HG03520 (cell line): Measurements from ENCODE around the gene MAN1C1.

Source experiments
- ATAC-seq: cut with Tn5 transposase; IDR thresholded peaks from one replicate; pipeline ENCODE4 v1.9.1; 2021; ENCODE audit warnings: mild to moderate bottlenecking, moderate library complexity; ENCODE audit not compliant: unreplicated experiment

The MAN1C1 gene

GRCh38 chr1:25750923-25751605 lies 134.5 kb downstream of the MAN1C1 start:
- ATAC-seq: no peak

DNA sequence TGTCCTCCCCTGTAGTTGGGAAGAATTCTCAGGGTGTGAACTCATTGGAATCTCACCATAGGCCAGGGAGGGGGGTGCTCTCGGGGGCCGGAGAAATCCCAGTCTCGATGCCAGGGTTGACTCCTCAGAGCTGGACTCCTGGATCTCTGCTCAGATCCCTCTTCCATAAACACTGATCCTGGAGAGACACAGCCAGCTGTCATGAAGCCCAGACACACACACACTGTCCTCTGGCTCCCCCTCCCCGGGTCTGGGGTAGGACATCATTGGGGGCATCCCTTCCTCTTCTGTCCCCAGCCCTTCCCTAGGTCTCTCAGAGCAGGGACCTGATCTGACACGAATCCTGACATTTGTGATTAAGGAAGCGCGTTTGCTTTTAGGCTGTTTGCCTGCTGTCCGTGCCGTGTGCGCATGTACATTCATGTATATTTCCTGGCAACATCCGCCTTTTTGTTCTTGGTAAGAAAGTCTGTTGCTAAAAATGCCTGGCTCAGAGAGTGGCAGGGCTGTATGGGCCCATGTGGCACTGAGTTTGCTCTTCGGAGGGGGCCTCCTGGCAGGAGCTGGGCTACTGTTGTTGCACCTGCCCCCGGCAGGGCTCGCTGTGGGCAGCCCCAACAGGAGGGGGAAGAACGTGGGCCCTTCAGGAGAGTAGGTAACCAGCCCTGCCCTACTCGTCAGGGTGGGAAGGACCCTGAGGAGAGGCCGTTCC lies 138.0 kb downstream of the MAN1C1 start:
- no peak for ATAC-seq

DNA sequence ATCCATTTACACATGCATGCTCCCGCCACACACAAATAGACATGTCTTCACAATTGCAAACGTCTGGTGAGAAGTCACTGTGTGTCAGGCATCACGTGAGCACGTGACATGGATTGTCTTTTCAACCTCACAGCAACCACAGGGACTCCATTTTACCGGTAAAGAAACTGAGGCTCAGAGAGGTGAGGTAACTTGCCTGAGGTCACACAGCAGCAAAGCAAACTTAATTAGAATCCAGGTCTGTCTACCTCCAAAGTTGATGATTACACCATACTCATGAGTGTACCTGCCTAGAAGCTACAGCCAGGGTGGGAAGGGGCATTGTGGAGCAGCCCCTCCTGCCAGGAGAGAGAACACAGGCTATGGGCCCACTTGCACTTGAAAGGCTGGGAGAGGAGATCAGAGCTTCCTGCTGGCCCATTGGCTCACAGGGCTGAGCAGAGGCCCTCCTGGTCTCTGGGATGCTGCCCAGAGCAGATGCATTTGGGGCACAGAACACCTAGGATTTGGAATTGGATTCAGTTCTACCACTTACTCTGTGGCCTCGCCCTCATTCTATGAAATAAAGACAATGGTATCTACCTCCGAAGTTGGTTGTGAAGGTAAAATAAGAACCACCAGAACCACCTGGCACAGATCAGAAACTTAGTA lies 139.0 kb downstream of the MAN1C1 start:
- no peak for ATAC-seq

GRCh38 chr1:25756215-25756614 lies 139.6 kb downstream of the MAN1C1 start:
- ATAC-seq: no peak

DNA sequence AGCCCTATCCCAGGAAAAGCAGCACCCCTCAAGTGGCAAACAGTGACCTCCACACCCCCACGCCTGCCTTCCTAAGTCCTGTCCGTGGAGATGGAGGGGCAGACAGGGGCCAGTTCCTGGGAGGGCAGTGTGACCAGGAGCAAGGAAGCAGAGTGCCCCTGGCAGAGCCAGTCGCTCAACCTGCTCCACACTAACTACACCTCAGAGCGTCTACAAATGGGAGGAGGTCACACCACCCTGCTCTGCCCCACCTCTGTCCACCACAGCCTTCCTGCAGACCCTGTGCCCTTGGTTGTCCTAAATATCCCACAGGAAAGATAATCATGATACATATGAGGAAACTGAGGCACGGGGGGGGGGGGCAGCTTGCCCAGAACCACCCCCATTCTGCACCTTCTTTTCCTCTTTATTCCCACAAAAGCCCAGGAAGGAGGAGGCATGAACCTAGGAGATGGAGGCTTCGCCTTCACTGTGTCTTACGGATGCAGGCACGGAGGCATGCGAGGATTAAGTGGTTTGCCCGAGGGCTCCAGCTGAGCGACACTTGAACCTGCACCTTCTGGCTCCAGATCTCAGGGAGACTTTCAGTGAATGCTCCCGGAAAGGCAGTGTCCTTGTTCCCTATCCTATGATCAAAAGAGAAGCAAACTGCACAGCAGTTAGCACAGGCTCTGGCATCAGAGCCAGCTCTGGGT lies 140.7 kb downstream of the MAN1C1 start:
- no peak for ATAC-seq

DNA sequence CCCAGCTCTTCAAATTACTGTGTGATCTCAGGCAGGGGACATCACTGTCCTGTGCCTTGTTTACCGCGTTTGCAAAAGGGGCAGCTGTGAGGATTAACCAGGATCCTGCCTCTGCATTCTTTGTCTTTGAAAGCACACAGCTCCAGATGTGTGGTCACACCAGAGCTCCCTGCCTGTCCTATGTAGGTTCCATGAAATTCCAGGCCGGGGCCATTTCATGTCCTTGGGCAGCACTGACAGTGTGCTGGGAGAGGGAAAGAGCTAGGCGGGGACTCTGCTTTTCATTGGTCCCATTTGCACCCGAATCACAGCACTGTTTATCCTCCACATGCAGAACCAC lies 141.2 kb downstream of the MAN1C1 start:
- ATAC-seq: no peak

- ATAC-seq: no peak
Observed at GRCh38 chr1:25758466-25759070, 142.0 kb downstream of the MAN1C1 start.

DNA sequence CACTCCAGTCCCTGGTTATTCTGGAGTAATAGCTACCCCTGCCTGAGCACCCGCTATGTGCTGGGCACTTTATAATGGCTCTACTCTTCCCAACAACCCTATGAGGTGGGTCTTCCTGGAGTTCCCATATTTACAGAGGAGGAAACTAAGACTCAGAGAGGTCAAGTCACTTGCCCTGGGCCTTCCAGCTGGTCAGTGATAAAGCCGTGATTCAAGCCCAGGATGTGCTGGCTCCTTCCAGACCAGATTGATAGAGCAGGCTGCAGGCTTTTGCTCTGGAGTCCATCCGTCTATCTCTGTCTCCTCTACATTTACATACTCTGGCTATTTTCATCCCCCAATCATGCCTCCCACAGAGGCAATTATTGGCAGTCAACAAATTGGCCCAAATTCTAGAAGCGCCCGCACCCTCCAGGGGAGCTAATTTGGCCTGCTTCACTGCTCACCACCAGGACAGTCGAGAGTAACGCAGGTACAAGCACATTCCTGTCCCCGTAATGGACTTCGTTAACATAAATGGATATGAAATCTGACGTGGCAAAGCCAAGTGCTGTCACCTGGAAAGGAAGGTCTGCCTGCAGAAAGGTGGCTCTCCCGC lies 143.6 kb downstream of the MAN1C1 start:
- ATAC-seq: no peak

DNA sequence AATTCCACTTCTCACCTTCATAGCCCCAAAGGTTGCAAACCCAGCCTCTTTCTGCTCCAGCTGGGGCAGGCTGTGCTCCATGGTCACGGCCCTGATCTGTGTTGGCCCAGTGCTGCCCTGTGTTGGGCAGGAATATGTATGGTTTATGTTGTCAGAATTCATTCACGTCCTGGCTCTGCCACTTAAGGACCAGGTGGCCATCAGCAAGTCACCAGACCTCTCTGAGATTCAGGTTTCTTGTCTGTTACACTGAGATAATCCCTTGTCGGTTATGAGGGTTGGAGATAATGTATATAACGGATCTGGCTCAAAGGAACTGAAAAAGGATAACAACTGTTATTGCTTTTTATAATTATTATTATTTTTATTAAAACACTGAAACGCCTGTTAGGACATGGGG lies 144.3 kb downstream of the MAN1C1 start:
- ATAC-seq: no peak

DNA sequence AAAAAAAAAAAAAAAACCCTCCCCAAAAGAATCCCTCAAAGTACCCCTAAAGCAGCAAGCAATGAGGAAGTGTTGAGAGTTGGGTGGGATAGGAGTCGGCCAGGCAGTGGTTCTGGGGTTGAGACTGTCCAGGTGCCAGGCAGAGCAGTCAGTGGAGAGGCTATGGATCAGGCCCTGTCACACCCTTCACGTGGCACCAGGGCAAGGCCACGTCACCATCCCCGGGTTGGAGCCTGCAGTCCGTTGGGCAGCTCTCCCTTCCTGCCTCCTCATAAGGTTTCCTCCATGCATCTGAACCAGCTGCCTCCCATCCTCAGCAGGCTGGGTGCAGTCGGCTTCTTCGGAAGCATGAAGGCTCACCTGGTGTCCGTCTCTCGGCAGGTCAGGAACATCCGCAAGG lies 146.9 kb downstream of the MAN1C1 start:
- no peak for ATAC-seq

DNA sequence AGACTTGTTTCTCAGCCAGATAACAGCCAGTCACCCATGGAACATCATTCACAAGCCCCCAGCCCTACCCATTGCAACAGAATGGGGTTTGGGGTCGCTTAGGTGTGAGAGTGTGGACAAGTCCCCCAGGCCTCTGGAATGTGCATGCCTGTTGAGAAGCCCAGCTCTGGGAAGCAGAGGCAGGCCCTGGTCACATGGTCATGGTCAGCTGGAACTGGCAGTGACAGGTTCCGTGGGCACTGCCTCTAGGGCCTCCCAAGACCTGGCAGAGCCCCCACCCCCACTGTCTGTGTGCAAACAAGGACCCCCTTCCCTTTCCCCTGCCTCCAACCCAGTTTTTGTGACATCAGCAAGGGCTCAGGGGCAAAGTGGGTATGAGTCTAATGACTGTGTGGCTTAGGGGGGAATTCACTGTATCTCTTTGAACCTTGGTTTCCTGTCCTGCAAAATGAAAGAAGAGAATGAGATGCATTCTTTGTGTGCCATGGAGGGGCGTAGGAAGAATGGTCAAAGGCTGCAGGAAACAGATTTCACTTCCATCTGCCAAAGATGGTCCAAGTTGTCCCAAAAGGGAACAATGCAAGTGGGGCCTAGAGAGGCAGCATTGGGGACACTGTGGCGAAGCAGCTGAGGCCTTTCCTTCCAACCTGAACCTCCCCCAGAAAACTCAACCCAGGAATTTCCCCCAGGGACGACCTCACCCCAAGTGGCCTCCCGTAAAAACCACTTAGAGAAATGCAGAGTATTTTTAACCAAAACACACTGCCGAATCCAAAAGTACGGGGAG lies 148.7 kb downstream of the MAN1C1 start:
- no peak for ATAC-seq

DNA sequence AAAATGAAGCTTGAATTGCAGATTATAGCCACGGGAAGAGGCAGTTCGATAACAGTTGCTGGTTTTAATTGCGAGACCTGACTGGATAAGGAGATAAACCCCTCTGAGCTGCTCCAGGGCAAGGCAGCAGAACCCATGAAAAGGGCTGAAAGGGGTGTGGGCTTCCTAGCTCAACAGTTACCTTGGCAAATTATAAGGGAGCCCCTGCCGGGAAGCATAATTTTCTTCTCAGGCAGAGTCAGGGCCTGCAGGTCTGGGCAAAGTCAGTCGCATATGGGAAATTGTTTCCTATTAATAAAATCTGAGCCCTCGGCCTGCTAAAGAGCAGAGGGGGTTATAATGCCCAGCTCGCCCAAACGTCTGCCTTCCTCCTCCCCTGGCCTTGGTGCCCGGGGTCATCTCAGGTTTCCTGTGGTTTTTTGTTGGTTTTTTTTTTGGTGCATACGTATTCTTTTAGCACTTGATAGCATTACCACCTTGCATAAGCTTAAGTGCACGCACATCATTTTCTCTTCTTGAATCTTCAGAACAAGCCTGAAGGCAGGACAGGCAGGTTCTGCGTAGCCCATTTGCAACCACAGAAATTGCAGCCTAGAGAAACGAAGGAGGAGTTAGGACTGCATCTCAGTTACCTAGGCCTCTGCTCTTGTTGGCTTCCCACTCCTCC lies 149.5 kb downstream of the MAN1C1 start:
- no peak for ATAC-seq

DNA sequence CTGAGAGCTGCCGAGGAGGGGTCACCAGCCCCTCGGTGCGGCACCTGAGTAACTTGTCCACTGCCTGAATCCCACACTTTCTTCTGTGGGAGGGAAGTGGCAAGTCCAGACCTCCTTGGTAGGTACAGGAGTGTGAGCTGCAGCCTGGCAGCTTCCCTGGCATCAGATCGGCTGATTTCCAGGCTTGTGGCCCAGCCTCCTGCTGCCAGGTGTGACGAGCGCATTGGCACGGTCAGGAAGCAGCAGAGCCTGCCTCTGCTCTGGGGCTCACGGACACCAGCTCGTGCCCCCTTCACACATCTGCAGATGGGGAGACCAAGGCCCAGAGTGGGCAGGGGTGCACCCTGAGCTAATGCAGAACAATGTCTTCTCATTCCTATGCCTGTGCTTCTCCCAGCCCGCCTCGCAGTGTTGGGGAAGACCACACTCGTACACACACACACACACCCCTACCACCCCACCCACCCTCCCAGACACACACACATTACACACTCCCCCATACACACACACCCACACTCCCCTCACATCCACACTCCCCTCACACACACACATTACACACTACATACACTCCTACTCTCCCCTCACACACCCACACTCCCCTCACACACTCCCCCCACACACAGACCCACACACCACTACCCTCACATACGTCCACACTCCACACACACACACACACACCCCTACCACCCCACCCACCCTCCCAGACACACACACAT lies 150.3 kb downstream of the MAN1C1 start:
- no peak for ATAC-seq

- ATAC-seq: no peak
Observed at GRCh38 chr1:25767437-25767770, 150.8 kb downstream of the MAN1C1 start.

GRCh38 chr1:25768999-25769398 lies 152.4 kb downstream of the MAN1C1 start:
- no peak for ATAC-seq

DNA sequence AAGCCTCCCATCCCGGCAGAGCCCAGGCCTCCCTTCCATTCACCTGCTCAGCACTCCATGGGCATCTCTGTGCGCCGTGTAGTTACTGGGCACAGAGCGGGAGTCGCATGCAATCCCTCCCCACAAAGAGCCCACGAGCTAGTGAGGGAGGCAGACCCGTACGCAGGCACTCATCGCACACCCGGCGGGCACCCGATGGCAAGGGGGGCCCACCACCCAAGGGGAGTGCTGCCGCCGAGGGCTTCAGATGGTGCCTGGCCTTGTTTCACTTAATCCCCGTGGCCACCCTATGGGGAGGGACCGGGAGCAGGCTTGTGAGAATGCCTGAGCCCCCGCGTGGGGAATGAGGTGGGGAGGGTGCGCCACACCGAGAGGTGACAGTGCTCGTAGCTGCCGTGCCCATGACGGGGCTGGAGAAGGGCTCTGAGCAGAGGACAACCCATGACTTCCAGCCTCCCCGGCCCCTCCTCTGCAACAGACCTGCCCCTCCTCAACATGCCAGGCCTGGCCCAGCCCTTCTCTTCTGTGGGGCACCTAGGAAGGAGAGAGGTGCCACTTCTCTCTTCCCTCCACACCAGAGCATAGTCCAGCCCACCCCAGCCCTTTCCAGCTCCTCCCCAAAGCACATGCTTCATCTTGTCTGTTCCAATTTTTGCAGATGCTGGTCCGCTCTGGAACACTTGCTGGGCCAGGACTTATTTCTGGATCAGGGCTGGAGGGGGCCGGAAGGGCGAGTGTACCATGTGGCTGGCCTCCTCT lies 153.2 kb downstream of the MAN1C1 start:
- ATAC-seq: no peak

DNA sequence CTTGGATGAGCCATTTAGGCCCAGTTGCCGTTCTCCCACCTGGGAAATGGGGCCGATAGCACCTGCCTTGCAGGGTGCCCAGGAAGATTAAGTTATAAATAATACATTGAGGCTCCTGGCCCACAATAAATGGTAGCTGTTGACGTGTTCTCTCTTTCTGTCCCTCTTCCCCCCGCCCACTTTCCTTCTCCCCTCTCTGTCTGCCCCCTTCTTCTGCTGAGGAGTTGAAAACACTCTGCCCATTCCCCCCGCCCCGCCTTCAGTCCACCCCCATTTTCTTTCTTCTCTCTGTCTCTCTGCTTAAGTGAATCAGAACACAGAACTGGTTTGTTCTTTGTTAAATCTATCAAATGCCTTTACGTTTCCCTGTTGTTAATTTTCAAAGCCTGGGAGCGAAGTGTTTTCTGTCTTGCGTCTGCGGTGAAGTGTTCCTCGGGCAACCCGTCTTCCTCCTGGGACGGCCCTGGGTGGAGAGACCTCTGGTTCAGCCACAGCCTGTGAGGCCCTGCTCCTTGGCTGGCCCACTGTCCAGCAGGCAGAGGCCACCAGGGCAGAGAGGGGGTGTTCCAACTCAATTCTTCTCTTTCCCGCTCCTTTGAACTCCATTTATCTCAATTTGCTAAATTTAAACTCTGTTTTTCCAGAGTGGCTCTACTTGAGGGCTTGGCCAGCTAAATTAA lies 154.1 kb downstream of the MAN1C1 start:
- ATAC-seq: no peak
